Esophagus squamous epithelium (tissue), 5 donors: ENCODE results near the gene NLRC5. TPM values are rescaled to one million over a fixed set of nuclear protein-coding genes. Genes with fewer than 3 reads are reported as not detected.

Experiments
- DNase-seq: peaks from one replicate; lab custom pipeline; 2025; lab: John Stamatoyannopoulos, UW
- H3K27ac ChIP-seq, 4 donors: fragments of 200-600 bp; sonication (generic); one replicate each; pipeline ENCODE4 v1.5.1; 2016 to 2019; ENCODE audit warnings: mild to moderate bottlenecking in 1 of 4
- H3K27me3 ChIP-seq, 4 donors: fragments of 200-600 bp; sonication (generic); 1 replicate in 3 of 4; 2 replicates in 1 of 4; pipeline versions ENCODE4 v1.5.1 to v1.6.0; 2017 to 2021; ENCODE audit warnings: antibody characterized with exemption in 1 of 4
- H3K36me3 ChIP-seq, 3 donors: fragments of 200-600 bp; sonication (generic); one replicate each; pipeline ENCODE4 v1.5.1; 2016 to 2019
- H3K4me1 ChIP-seq, 3 donors: fragments of 200-600 bp; sonication (generic); one replicate each; pipeline ENCODE4 v1.5.1; 2017 to 2019
- H3K4me3 ChIP-seq, 4 donors: fragments of 200-600 bp; sonication (generic); 1 replicate in 3 of 4; 2 replicates in 1 of 4; pipeline ENCODE4 v1.5.1; 2016 to 2019; ENCODE audit warnings: mild to moderate bottlenecking in 2 of 4, moderate library complexity in 1 of 4
- H3K9me3 ChIP-seq, 3 donors: fragments of 200-600 bp; sonication (generic); one replicate each; pipeline ENCODE4 v1.5.1; 2016 to 2019
- CTCF ChIP-seq, 6 experiments: fragments of 450-650 bp in 4 of 6; fragments of 200-600 bp in 2 of 6; sonication (generic) in 2 of 6; IDR thresholded peaks; one replicate each; pipeline ENCODE4 v1.5.1; 2016 to 2019; ENCODE audit warnings: antibody characterized with exemption in 6 of 6, mild to moderate bottlenecking in 4 of 6, moderate library complexity in 4 of 6
- POLR2A ChIP-seq, 4 donors: fragments of 450-650 bp; IDR thresholded peaks; one replicate each; pipeline ENCODE4 v1.6.1; 2017; ENCODE audit warnings: antibody characterized with exemption in 4 of 4, mild to moderate bottlenecking in 4 of 4, moderate library complexity in 3 of 4
- WGBS, 2 donors: methylation state at CpG; one replicate each; pipeline ENCODE4 v1.1.5; 2018; 5-methylcytosine and 5-hydroxymethylcytosine counted together
- intact Hi-C: fragments of 100-400 bp; cut with DNase I; formaldehyde crosslinking; loops from one replicate; pipeline ENCODE4 v1.15.0; 2022
- total RNA-seq, 4 donors: library from RNA; depleted of rRNA; stranded (reverse); fragments of >200 nt; gene quantifications; one replicate each; pipeline ENCODE4 v1.1.0, GENCODE V29; 2016
- donor health status: DM: yes; HTN: yes; CAD: no.

Gene NLRC5
- total RNA-seq, 4 donors from 2014 or later, result 7.7 to 25.2 (median 14.1) TPM

GRCh38 chr16:57127037-57127763 lies 137.8 kb downstream of the NLRC5 start:
- no peak for DNase-seq
- WGBS, 2 donors, result 92 to 93% methylated on average over 4 to 5 of the region's 5 CpGs
- no peaks in the 10 kb centered on the region for H3K9me3 ChIP-seq
- TF ChIP-seq CTCF (IDR thresholded peaks at IDR 0.05) (no peak), POLR2A (IDR thresholded peaks at IDR 0.05) (no peak)
- H3K27ac ChIP-seq, result no peak overlapping the region
- peaks cover 0 to 53% (median 0%) of the 10 kb centered on the region in 3 donors for H3K36me3 ChIP-seq
- no peaks in the 10 kb centered on the region for H3K27me3 ChIP-seq
- H3K4me1 ChIP-seq, result peaks cover 0 to 5% (median 0%) of the 10 kb centered on the region in 3 donors
- no peak overlapping the region for H3K4me3 ChIP-seq
- intact Hi-C loops, result no loop called here

- Histone ChIP-seq H3K36me3 (peaks cover 0 to 47% (median 0%) of the 10 kb centered on the region in 3 donors), H3K9me3 (no peaks in the 10 kb centered on the region), H3K4me3 (no peak overlapping the region), H3K27me3 (no peaks in the 10 kb centered on the region), H3K27ac (no peak overlapping the region), H3K4me1 (peaks cover 0 to 11% (median 4%) of the 10 kb centered on the region in 3 donors)
- no peak for DNase-seq
- WGBS, 2 donors, result 77 to 93% methylated on average over 7 of the region's 7 CpGs
- no peak for TF ChIP-seq POLR2A (IDR thresholded peaks at IDR 0.05)
- TF ChIP-seq CTCF (IDR thresholded peaks at IDR 0.05), result no peak
- intact Hi-C loops, result no loop called here
Measured at GRCh38 chr16:57127836-57128235, 138.5 kb downstream of the NLRC5 start.

- H3K27me3 ChIP-seq, result no peaks in the 10 kb centered on the region
- peaks cover 0 to 12% (median 5%) of the 10 kb centered on the region in 3 donors for H3K4me1 ChIP-seq
- TF ChIP-seq CTCF (IDR thresholded peaks at IDR 0.05) (no peak), POLR2A (IDR thresholded peaks at IDR 0.05) (no peak)
- H3K9me3 ChIP-seq, result no peaks in the 10 kb centered on the region
- intact Hi-C loops, result no loop called here
- WGBS, 2 donors, result 79% methylated on average over 10 to 11 of the region's 11 CpGs
- no peak overlapping the region for H3K27ac ChIP-seq
- no peak overlapping the region for H3K4me3 ChIP-seq
- peaks cover 0 to 46% (median 0%) of the 10 kb centered on the region in 3 donors for H3K36me3 ChIP-seq
- DNase-seq, result no peak
Measured at GRCh38 chr16:57128771-57129389, 139.5 kb downstream of the NLRC5 start.

GRCh38 chr16:57130950-57131321 lies 141.6 kb downstream of the NLRC5 start:
- DNase-seq, result no peak
- H3K4me3 ChIP-seq, result no peak overlapping the region
- intact Hi-C loops, result no loop called here
- H3K27ac ChIP-seq, result no peak overlapping the region
- H3K36me3 ChIP-seq, result peaks cover 0 to 32% (median 0%) of the 10 kb centered on the region in 3 donors
- WGBS, 2 donors, result 93 to 95% methylated on average over 3 to 5 of the region's 6 CpGs
- no peaks in the 10 kb centered on the region for H3K9me3 ChIP-seq
- H3K27me3 ChIP-seq, result no peaks in the 10 kb centered on the region
- TF ChIP-seq POLR2A (IDR thresholded peaks at IDR 0.05) (no peak), CTCF (IDR thresholded peaks at IDR 0.05) (no peak)
- H3K4me1 ChIP-seq, result peaks cover 0 to 26% (median 5%) of the 10 kb centered on the region in 3 donors

GRCh38 chr16:57131351-57131970 lies 142.1 kb downstream of the NLRC5 start:
- Histone ChIP-seq H3K27ac (no peak overlapping the region), H3K9me3 (no peaks in the 10 kb centered on the region), H3K27me3 (no peaks in the 10 kb centered on the region), H3K4me3 (no peak overlapping the region), H3K36me3 (peaks cover 0 to 30% (median 0%) of the 10 kb centered on the region in 3 donors), H3K4me1 (peaks cover 0 to 26% (median 5%) of the 10 kb centered on the region in 3 donors)
- 72 to 89% methylated on average over 6 to 10 of the region's 17 CpGs for WGBS, 2 donors
- DNase-seq, result no peak
- no peak for TF ChIP-seq CTCF (IDR thresholded peaks at IDR 0.05)
- TF ChIP-seq POLR2A (IDR thresholded peaks at IDR 0.05), result no peak
- intact Hi-C loops, result no loop called here
